Stimulated activated CD4-positive, alpha-beta T cell treated with anti-CD3 and anti-CD28 coated beads, Interleukin-15, amount 100 ng/mL, for 1 hour (primary cell): ENCODE data around the gene RPL37.
"Not testable (repeated sequence)": the region's sequence is repeated elsewhere in the genome, so short reads cannot be mapped to it uniquely, and the experiment has no call there.

Source experiments
- DNase-seq, 2 donors: peaks; one replicate each; pipeline ENCODE4 v3.0.0-alpha.2; 2020; ENCODE audit warnings: low read depth in 1 of 2, low spot score in 1 of 2

The RPL37 gene

GRCh38 chr5:40834849-40835787 lies at the start of gene RPL37:
TSS of gene RPL37 (minus strand) at chr5:40835222. CDS start at chr5:40835185, 37 bp downstream.
- peak; percentile 80 to 82 for DNase-seq

DNA sequence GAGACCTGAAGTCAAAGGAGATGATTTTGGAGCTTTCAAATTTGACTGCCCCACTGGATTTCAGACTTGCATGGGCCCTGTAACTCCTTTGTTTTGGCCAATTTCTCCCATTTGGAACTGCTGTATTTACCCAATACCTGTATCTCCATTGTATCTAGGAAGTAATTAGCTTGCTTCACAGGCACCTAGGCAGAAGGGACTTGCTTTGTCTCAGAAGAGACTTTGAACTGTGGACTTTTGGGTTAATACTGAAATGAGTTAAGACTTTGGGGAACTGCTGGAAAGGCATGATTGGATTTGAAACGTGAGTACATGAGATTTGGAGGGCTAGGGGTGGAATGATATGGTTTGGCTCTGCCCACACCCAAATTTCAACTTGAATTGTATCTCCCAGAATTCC lies 48.0 kb upstream of the RPL37 start:
- not testable (repeated sequence) for DNase-seq

GRCh38 chr5:40882291-40882690 lies 47.3 kb upstream of the RPL37 start:
- DNase-seq, result no peak

- DNase-seq, result no peak
These were observed 44.3 kb upstream of the RPL37 start for GRCh38 chr5:40879163-40879942.

DNA sequence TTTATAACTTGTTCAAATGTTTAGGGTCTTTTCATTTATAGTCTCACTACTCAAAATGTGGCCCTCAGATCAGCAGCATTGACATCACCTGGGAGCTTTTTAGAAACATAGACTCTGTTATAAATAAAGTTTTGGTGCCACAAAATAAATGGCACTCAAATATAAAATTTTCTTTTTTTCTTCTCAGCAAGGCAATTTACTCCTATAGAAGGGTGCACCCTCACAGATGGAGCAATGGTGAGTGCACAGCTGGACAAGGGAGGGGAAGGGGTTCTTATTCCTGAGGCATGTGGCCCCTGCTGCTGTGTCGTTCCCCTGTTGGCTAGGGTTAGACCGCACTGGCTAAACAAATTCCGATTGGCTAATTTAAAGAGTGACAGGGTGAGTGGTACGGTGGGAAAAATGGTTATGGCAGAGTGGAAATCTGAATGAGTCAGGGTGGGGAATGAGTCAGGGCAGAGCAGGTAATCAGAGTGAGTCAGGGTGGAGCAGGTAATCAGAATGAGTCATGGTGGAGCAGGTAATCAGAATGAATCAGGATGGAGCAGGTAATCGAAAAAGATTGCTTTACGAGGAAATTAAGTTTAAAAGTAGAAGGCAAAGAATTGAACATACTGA lies 42.5 kb upstream of the RPL37 start:
- DNase-seq, result no peak

DNA sequence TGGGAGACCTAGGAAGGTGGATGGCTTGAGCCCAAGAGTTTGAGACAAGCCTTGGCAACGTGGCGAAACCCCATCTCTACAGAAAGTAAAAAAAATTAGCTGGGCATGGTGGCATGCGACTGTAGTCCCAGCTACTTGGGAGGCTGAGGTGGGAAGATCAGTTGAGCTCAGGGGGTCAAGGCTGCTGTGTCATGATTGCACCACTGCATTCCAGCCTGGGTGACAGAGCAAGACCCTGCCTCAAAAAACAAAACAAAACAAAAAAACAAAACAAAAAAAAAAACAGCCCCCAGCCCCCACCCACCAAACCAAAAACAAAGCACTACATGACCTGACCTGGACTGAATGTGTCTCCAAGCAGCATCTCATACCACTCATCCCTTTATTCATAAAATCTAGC lies 40.9 kb upstream of the RPL37 start:
- DNase-seq, result no peak

DNA sequence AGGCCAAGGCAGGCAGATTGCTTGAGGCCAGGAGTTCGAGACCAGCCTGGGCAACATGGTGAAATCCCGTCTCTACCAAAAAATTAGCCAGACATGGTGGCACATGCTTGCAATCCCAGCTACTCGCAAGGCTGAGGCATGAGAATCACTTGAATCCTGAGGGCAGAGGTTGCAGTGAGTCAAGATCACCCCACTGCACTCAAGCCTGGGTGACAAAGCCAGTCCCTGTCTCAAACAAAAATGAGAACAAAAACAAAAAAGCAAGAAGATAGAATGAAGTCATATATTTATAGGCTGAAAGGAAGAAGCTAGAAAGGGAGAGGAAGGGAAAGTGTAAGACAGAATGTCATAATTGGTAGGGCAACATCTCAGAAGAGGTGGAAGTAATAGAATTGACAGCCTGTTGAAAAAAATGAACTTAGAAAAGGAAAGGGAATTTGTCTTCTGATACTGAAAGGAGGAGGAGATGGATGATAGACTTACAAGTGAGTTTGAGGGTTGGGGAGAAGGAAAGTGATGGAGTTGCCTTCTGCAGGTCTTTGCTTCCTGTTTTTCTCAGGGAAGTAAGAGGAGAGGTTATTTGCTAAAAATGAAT lies 38.4 kb upstream of the RPL37 start:
- no peak for DNase-seq

DNA sequence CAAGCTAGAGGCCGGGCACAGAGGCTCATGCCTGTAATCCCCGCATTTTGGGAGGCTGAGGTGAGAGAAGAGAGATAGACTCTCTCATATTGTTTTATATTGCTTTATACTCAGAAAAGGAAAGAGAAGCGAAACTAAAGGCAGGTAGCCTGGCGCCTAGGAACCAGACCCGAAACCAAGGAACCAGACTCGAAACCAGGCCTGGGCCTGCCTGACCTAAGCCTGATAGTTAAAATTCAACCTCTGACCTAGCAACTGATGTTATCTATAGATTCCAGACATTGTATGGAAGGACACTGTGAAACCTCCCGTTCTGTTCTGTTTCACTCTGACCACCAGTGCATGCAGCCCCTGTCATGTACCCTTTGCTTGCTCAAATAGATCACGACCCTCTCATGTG lies 37.2 kb upstream of the RPL37 start:
- DNase-seq, result not testable (repeated sequence)

DNA sequence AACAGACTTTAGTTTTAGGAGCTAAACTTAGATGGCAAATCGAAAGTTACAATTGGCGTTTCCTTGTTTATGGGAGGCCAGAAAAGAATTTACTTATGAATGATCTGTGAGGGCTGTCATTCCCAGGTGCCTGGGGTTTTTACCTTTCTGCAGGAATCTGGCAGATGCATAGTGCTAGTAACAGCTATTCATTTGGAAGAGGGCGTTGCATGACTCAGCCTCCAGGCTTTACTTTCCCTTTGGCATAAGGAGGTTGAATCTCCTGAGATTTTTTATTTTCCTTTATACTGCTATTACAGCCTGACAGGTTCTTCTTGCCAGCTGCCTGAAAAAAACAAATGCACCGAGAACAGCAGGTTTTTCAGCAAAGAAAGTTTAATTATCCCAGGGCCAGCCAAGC lies 36.2 kb upstream of the RPL37 start:
- DNase-seq, result no peak

DNA sequence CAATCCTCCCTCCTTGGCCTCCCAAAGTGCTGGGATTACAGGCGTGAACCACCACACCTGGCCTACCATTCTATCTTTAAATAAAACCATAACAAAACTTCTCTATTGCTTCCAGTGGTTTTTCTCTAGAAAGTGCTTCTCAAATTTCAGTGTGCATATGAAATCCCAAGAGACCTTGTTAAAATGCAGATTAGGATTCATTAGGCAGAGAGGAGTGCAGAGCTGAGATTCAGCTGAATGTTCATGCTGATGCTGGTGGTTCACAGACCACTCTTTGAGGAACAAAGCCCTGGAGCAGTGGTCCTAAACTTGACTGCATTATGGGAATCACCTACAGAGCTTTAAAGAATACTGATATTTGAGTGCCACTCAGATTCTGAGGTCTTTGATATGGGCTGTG lies 34.4 kb upstream of the RPL37 start:
- DNase-seq, result no peak

- DNase-seq, result no peak
These were observed 31.8 kb upstream of the RPL37 start for GRCh38 chr5:40866844-40867243.

- DNase-seq, result not testable (repeated sequence)
These were observed 30.0 kb upstream of the RPL37 start for GRCh38 chr5:40865004-40865403.

DNA sequence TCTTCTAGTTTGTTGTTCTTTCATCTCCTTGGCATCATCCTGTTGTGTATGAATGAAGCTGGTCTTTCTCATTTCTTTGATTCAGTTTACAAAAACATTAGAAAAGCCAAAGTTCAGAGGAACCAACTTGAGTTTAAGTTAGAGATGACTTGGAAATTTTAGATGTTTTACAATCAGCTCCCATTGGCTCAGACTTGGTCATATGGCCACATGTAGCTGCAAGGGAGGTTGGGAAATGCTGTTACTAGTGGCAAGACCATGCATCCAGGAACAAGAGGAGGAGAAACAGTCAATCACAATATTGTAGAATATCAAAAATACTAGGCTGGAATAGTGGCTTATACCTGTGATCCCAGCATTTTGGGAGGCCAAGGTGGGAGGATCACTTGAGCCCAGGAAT lies 25.7 kb upstream of the RPL37 start:
- no peak for DNase-seq

DNA sequence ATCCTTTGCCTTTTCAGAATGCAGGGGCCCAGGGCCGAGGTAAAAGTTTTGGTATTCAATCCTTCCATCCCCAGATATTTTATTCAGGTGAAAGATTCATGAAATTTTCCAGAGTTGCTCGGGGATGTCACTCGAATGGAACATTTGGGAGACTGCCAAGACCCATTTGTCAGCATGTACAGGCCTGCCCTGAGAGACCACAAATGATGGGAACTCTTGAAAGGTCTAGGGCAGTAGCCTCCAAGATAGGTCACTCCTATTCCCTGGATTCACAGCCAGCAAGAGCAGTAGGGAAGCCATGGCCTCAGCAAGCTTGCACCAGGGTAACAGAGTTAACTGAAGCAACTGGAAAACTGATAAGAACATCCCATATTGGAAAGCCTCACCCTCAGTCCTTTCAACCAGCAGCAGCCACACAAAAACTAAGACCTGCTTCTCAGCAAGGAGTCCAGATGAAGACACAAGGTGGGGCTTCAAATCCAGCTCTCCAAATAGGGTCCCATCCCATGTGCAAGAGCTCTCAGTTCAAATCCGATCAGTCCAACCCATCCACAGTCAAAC lies 18.7 kb upstream of the RPL37 start:
- no peak for DNase-seq

GRCh38 chr5:40847525-40847924 lies 12.5 kb upstream of the RPL37 start:
- DNase-seq, result no peak

GRCh38 chr5:40846371-40846770 lies 11.3 kb upstream of the RPL37 start:
- no peak for DNase-seq

DNA sequence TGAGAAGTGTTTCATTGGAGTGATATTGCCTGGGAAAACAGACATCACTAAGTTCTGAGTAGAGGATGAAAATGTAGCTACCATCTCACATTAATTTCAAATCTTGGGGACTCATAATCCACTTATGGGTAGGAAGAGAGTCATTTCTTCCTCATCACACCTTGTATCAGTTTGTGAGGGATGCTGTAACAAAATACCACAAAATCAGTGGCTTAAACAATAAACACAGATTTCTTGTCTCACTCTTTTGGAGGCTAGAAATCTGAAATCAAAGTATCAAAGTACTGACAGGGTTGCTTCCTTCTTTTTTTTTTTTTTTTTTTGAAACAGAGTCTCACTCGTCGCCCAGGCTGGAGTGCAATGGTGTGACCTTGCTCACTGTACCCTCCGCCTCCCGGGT lies 9.5 kb upstream of the RPL37 start:
- no peak for DNase-seq

DNA sequence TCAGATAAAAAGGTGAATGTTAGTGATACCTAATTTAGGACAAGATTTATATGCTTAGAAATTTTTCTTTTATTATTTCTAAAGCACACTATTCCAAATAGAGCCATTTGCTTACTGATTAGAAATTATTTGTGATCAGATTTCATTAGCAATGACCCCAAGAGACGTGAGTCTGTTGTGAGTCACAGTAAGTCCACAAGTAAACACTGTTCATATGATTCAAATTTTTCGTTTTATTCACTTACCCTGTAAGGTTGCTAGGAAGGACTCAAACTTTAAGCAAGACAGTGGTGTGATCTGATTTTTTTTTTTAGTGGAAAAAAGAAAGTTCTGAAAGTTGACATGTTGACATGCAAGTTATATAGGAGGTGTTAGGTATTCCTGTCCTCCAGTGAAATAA lies 7.3 kb upstream of the RPL37 start:
- DNase-seq, result no peak

DNA sequence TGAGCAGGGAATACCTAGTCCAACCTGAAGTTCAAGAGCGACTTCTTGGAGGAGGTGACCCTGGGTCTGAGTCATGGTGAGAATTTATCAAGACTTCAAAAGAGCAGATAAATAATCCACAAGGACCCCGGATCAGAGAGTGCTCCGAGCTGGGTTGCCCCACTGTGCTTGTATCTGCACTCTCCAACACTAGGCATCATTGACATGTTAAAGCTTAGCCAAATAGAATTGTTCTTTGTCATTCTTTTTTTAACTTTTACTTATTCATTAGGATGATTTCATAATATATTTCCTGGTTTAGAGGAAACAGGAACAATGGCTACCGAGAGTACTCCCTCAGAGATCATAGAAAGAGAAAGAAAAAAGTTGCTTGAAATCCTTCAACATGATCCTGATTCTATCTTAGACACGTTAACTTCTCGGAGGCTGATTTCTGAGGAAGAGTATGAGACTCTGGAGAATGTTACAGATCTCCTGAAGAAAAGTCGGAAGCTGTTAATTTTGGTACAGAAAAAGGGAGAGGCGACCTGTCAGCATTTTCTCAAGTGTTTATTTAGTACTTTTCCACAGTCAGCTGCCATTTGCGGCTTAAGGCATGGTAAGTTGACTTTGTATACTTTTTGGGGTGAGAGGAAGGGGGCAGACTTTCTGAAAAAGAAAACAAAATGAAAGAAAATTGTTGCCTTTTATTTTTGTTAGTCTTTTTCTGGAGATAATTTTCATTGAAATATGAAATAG lies 6.2 kb upstream of the RPL37 start, which contains the start of gene CARD6:
CARD6 (plus strand) TSS at position 300 of the 738 bp plus-strand sequence; CDS start at position 316, 16 bp downstream.
- DNase-seq, result no peak

DNA sequence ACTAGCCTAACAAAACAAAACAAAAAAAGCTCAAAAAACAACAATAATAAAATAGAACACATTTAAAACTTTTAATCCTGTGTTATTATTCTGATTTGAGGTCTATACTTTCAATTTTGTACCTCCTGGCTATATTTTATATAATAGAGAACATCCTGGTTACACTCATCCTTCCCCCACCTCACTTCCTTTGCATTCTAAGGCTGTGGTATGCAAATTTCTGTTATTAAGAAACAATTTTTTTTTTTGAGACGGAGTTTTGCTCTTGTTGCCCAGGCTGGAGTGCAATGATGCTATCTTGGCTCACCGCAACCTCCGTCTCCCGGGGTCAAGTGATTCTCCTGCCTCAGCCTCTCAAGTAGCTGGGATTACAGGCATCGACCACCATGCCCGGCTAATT lies 3.1 kb upstream of the RPL37 start:
- DNase-seq, result no peak
